SW480 (cell line): ENCODE measurements around the gene PRDX1.

Experiments used
- DNase-seq: peaks from one replicate; pipeline ENCODE4 v3.0.0-alpha.2; 2016; ENCODE audit warnings: low spot score

Gene PRDX1

DNA sequence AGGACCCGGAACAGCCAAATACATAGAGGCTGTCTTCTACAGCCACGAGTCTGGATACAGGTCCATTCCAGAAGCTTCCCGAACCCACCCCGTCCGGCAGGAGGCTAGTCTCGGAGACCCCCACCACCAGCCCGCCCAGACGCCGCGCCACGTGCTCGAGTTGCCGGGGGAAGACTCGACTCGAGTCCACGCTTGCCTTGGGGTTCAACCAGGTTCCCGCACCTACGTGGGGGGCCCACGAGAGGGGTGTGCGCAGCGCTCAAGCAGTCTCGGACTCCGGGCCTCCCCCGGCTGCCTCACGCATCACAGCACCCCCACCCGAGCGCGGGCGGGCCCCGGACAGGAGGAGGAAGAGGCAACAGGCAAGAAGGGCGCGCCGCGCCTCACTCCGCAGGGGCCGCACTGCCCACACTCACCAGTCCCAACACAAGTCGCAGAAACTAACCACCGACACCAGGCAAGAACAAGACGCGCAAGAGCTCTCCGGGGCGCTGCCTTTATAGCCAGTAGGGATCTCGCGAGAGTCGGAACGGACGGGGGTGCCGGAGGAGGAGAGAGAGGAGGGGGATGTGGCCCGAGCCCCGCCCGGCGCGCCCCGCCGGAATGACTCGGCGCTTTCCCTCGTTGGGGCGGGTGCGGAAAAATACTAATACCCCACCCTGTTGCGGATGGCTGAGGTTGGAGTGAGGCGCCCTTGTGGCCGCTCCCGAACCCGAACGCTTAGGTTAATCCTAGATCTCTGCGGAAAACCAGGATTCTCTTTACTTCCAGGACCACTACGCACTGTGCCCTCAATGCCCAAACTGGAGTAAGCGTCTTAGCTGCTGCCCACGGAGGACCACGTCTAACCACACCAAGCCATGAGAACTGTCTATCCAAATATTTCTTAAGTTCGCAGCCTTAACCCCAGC is at the start of gene PRDX1:
TSS of gene PRDX1 (minus strand) at position 472 of the 911 bp plus-strand sequence. CDS start 2,841 bp downstream, outside the sequence.
- peak; percentile 91 for DNase-seq

DNA sequence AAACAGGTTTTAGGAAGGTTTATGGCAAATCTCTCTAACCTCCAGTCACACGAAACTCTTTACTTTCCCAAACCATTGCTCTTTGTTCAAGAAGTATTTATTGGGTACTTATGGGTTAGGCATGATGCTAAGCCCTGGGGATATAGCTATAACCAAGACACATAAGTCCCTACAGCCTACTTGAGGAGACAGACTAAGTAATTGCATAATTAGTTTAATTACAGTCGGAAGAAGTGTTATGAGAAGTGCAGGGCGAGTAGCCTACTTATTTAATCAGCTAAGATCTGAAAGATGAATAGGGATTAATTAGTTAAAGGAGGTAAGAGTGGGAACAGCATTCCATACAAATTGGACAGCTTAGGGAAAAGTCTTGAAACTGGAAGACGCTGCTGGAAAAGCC is 48.9 kb upstream of the PRDX1 start:
- DNase-seq, result no peak

DNA sequence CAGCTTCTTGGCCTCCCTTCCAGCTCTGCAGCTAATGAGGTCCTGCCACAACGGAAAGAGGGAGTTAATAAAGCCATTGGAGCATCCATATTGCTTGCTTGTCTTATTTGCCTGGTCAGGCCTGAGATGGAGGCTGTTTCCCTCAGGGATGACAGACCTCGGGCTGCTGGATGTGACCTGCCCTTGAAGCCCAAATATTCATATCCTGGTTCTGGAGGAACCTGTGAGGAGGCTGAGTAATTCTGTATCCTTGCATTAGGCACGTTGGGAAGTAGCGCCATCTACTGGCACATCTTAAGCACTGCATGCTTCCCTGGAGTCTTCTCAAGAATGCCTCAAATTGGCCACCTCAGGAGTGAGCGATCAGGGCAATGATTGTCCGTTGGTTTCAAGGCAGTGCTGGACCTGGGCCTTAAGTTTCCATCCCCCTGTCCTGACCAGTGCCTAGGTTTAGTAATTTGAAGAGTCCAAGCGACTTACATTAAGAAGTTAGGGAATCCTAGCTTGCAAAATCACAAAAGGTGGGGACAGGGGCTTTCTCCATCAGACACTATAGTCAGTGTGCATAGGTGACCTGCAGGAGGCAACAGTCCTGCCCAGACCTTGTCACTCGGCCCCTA is 48.4 kb upstream of the PRDX1 start:
- peak; percentile 53 for DNase-seq

DNA sequence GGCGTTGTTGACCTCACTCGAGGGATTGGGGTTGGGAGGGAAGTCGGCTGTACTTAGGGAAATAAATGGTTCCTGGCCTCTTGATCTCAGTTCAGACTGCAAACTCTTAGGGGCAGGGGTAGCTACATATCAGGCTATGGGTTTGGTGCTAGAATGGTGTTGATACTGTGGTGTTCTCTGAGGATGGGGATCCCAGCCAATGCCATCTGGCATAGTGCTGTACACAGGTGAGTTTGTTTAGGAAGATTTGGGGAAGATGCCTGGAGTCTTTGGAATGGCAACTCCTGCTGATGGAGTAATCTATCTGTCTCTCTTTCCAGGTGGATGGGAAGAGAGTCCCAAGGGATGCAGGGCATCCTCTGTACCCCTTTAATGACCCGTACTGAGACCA is 47.9 kb upstream of the PRDX1 start:
- DNase-seq, result no peak

DNA sequence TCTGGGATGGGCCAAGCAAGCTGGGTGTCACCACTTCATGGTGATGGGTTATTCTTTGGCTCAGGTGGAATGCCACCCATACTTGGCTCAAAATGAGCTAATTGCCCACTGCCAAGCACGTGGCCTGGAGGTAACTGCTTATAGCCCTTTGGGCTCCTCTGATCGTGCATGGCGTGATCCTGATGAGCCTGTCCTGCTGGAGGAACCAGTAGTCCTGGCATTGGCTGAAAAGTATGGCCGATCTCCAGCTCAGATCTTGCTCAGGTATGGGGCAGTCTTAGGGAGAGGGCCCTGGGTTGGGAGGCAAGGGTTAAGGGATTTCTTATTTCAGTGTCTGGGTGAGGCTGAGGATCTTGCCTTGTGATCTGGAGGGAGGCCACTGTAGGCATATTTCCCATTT is 46.7 kb upstream of the PRDX1 start:
- DNase-seq, result no peak

DNA sequence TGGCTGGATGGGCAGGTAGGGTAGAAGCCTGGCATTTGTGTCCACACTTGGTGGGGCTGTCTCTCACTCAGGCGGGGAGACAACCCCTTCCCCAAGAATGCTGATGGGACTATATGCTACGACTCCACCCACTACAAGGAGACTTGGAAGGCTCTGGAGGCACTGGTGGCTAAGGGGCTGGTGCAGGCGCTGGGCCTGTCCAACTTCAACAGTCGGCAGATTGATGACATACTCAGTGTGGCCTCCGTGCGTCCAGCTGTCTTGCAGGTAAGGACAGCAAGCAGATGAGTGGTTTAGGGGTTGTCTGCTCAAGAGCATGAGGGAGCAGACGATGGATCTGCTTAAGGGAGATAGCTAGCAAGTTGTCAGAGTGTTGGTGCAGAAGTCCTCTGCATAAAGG is 46.2 kb upstream of the PRDX1 start:
- DNase-seq, result no peak

DNA sequence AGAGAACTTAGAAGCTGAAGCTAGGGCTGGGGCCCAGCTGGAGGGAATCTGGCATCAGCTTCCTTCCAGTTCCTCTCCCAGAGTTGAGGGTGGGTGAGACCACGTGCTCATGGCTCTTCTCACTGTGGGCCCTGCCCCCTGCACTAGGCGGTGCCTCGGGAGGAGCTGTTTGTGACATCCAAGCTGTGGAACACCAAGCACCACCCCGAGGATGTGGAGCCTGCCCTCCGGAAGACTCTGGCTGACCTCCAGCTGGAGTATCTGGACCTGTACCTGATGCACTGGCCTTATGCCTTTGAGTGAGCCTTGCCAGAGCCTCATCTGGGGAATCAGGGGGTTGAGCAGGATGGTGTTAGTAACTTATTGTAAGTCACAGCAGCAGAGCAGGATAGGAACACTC is 45.0 kb upstream of the PRDX1 start:
- no peak for DNase-seq

DNA sequence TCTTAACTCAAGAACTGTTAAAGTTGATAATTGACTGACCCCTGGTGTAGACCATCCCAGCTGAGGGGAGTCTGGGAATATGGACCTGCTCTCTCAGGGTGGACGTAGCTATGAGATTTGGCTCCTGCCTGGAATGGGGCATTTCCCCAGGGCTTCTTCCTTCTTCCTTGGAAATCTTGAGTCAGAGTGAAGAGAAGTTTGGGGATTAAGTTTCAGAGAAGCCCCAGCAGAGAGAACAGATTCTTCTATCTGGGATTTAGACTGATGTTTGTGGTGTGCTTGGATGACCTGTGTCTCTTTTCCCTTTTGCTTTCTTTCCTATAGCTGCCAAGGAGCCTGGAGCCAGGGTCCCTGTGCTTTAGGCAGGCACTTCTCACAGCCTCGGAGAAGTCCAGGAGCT is 42.2 kb upstream of the PRDX1 start:
- no peak for DNase-seq

DNA sequence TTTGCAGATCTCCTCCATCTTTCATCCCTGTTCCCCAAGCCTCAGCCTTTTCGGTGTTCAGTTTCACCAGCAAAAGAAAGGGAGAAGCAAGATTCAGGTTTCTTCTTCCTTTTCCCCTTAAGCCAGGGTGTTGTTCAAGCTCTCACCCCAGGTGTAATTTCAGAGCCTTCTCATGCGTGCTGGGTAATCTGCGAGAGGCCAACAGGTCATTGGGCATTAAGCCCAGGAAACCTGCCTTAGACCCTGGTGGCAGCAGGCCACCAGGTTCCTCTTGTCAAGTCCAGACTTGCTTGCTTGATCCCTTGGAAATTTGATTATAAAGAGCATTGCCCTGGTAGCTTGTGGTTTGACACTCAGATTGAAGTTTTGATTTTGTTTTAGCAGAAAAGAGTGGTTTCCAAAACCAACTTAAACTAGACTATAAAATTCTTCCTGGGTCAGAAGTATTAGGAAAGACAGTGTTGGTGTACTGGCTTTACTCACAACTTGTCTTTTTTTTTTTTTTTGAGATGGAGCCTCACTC is 35.8 kb upstream of the PRDX1 start:
- no peak for DNase-seq

DNA sequence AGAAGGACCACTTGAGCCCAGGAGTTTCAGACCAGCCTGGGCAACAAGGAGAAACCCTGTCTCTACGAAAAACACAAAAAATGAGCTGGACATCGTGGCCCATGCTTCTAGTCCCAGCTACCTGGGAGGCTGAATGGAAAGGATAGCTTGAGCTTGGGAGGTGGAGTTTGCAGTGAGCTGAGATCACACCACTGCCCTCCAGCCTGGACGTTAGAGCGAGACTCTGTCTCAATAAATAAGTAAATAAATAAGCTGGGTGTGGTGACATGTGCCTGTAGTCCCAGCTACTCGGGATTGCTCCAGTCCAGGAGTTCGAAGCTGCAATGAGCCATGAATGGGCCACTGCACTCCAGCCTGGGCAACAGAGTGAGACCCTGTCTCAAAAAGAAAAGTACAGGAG is 32.5 kb upstream of the PRDX1 start:
- no peak for DNase-seq

DNA sequence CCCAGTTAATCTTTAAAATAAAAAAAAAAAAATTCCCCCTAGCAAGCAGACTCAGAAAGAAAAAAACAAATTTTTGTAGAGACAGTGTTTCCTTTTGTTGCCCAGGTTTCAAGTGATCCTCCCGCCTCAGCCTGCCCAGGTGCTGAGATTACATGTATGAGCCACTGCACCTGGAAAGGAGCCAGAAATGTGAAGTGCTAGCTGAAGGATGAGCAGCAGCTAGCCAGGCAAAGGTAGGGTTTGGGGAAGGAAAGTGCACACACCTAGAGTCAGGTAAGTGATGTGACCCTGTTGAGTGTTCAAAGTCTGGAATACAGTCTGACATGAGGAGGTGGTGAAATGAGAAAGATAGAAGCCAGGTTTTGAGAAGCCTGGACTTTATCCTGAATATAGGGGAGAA is 30.6 kb upstream of the PRDX1 start:
- no peak for DNase-seq

DNA sequence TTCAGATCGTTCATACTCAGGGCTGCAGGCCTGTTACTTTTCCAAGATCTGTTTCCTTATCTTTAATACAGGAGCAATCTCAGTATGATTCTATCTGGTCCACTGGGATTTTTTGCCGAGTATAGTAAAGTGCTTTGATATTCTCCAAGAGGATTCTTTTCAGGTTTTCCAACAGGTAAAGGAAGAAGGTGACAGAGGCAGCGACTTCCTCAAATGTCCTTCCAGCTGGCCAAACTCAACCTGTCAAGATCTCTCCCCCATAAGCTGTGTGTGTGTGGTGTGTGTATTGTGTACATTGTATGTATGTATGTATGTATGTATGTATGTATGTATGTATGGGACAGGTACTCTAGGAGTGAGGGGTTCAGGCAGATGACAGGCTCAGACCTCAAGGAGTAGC is 30.0 kb upstream of the PRDX1 start:
- no peak for DNase-seq

DNA sequence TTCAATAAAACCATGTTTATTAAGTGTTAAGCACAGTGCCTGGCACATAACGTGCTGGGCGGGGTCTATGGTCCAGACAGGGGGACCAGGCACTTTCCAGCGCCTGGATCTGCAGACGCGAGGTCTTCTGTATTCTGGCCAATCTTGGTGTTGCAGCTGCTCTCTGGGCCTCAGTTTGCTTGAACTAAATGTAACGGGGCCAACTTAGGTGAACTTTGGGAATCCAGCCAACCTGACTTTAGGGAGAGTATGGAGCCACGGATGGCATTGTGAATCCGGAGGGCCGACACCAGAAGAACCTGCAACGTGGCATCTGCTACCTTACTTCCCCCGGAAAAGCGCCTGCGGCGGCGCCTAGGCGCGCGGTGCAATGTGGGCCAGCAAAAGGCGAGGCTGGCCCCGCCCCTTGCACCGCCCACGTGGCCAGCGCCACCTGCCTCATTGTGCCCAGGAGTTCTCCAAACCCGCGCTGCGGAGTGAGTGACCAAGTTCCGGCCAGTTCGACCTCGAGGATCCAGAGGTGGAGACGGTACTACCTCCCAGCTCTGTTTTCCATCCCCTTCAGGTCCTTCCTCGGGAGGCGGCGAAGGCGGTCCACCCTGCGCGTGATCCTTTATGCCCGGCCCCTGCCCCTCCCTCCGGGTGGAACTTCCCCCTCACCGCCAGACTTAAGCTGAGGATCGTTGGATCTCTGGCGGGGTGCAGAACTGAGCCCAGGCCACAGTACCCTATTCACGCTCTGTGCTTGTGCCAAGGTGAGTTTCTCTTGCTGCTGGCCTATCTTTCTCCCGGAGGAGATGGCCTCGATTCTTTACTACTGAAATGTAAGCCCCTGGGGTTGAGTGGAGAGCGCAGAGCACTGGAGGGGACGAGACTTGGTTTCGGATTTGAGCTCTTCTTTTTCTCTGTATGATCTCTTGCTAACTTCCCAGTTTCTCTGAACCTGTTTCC is 29.0 kb upstream of the PRDX1 start, which contains the start of gene AKR1A1:
TSS of gene AKR1A1 (plus strand) at position 426 of the 951 bp plus-strand sequence. CDS start 10,969 bp downstream, outside the sequence.
- peak; percentile 87 for DNase-seq

DNA sequence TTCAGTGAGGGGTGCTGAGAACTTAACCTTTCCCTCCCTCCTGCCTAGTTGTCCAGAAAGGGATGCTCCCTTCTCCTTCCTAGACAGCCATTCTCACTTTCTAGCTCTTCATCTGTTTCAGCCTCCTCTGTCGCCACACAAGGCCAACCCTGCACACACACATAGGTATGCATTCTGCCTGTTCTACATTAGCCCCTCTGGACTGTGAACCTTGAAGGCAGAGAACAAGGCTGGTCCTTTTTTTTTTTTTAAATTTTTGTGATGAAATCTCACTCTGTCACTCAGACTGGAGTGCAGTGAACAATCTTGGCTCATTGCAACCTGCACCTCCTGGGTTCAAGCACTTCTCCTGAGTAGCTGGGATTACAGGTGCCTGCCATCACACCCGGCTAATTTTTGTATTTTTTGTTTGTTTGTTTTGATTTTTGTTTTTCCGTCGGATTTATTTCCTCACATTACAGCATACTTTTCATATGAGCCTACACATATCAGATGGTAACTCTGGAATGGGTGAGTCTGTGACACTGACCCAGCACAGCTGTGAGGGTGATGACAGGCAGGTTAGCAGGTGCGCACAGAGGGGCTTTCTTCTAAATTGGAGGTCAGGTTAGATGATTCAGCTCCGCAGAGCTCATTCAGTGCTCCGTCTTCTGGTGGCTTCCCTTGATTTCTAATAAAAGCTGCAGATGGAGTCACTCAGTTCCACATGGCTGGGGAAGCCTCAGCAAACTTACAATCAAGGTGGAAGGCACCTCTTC is 24.0 kb upstream of the PRDX1 start:
- DNase-seq, result no peak

DNA sequence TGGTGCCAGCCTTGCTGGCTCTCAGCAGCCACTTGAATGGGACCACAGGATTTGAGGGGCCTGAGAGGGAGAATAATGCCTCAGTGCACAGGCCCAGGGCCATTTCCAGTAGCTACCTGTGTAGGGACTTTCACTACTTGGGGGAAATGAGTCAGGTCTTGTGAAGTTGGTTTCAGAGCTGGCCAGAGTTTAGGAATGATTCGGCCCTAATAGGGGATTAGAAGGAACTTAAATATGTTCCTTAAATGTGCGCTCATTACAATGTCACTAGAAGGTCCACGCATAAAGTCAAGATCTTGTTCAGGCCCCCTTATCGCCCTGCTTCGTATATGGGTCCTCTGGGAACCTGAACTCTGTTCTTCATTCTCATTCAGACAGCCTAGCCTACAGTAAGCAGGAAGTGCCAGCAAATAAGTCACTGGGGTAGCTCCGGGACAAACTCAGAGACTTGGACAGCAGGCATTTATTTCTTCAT is 23.4 kb upstream of the PRDX1 start:
- DNase-seq, result no peak

DNA sequence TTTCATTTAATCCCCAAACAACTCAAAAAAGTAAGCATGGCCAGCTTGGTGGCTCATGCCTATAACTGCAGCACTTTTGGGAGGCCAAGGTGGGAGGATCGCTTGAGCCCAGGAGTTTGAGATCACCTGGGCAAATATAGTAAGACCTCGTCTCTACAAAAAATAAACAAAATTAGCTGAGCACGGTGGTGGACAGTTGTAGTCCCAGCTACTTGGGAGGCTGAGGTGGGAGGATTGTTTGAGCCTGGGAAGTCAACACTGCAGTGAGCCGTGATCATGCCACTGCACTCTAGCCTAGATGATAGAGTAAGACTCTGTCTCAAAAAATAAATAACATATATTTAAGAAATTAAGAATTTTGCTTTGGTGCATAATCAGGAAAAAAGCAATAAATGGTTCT is 22.8 kb upstream of the PRDX1 start:
- no peak for DNase-seq

DNA sequence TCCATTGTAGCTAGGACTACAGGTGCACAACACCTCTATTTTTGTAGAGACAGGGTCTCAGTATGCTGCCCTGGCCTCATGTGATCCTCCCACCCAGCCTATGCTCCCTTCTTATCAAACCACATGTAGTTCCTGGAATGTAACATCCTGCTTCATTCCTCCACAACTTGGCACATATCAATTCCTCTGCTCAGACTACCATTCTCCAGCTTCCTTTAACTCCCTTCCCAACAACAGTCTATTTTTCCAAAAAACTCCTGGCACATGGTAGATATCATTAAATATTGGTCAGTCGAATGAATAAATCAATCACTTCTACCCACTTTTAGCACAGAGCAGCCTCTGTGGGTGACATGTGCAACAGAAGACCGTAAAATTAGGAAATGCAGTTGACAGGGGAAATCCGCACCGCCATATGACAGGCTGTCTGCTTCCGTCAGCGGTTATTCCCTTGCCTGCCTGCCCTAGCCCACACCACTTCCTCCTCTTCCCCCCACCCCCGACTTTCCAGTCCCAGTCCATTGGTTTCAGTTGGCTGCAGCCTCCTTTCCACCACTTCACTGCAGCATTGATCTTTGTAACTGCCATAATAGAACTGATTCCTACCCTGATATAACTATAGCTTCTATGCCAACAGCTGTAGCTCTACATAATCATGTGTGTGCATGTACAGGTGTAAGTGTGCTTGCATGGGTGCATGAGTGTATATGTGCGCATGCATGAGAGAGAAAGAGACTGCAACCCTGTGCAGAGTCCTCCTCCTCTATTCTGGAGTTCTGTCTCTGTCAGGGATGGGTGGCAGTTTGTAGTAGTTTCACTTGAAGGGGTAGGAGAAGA is 22.1 kb upstream of the PRDX1 start:
- no peak for DNase-seq

DNA sequence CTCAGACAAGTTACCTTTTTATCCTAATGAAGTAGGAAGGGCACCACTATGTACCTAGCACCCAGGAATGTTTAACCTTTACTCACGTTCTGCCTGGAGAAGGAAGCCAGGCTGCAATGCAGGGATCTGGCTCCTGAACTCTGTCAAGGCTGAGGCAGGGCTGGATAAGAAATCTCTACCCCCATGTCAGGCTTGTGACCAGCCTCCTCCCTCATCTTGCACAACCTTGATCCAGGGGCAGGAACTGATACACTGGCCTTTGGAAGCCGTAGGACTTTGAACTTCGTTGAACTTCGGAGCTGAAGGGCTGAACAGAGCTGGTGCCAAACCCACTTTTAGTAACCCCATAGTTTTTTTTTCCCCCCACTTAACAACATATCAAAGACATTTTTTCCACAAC is 20.9 kb upstream of the PRDX1 start:
- no peak for DNase-seq

DNA sequence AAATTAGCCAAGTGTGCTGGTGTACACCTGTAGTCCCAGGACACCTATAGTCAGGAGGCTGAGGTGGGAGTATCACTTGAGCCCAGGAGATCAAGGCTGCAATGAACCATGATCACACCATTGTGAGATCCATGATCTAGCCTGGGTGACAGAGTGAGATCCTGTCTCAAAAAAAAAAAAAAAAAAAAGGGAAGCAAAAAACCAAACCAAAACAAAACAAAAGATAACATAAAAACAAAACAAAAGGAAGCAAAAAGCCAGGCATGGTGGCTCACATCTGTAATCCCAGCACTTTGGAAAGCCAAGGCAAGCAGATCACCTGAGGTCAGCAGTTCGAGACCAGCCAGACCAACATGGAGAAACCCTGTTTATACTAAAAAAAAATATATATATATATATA is 19.5 kb upstream of the PRDX1 start:
- no peak for DNase-seq

DNA sequence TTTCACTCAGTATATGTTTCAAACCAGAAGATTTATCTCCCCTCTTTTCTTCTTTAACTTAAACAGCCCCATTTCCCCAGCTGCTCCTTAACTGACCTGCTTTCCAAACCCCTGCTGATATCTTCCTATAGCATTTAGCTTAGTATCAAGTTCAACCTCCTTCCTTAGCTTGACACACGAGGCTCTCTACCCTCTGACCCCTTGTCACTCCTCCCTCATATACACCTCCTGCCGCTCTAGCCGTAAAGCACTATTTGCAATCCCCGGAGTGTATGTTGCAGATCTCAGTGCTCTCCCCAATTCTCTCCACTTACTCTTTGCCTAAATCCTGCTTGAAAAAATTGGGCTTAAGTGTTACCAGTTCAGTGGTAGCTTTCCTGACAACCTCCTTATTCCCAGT is 15.2 kb upstream of the PRDX1 start:
- no peak for DNase-seq
